Measurements from ENCODE around the gene LOXL1. TPM values are rescaled to one million over a fixed set of nuclear protein-coding genes. Genes with fewer than 3 reads are reported as not detected.

LOXL1 gene
- total and polyA plus RNA-seq, 10 of the 15 experiments (the other 5 are each of a cell fraction or from before 2014, with no cell fraction given) = 0.07 to 0.15 TPM; not detected in 8

- H3K4me2 ChIP-seq (ENCODE audit: control insufficient read depth, insufficient read depth) = no peak overlapping the region
- ChIA-PET RAD21 (ENCODE audit: unreplicated experiment) (no interaction called here), POLR2A (interaction anchor here (0.6 kb wide), 1 partner anchor 47 kb away, joined by 3 read pairs; no protein-coding TSS in a partner anchor), CTCF (interaction anchor here (1.1 to 8.8 kb wide), 2 partner anchors 11 to 30 kb away, joined by 3 to 116 read pairs; partner anchors contain the start of gene TBC1D21), SMC1A (ENCODE audit: uncharacterized antibody, unreplicated experiment) (no interaction called here)
- intact Hi-C loops (cut with micrococcal nuclease; ENCODE audit: unreplicated experiment) = no loop called here
- no peaks in the 10 kb centered on the region for H4K20me1 ChIP-seq (ENCODE audit: control insufficient read depth, insufficient read depth)
- H3K9me3 ChIP-seq (replicated peaks; ENCODE audit: control insufficient read depth, insufficient read depth, low read length) = no peaks in the 10 kb centered on the region
- FAIRE-seq (no peak), DNase-seq (ENCODE audit: low read depth, low spot score) (no peak), ATAC-seq (no peak)
- WGBS (ENCODE audit: insufficient coverage, insufficient replicate concordance, low lambda C conversion rate, missing lambda C conversion rate) = 44% methylated on average over 9 of the region's 9 CpGs
- no peaks in the 10 kb centered on the region for H3K4me1 ChIP-seq (ENCODE audit: control insufficient read depth, insufficient read depth, low read length)
- TF ChIP-seq RCOR1 (conservative IDR thresholded peaks at IDR 0.05; ENCODE audit: low read depth, low read length) (no peak), SRF (IDR thresholded peaks at IDR 0.05; ENCODE audit: low read depth in 2 of 2, low read length in 2 of 2) (no peak), EZH2 (IDR thresholded peaks at IDR 0.05; ENCODE audit: borderline replicate concordance, control insufficient read depth, low read depth, low read length) (no peak), ZNF274 (IDR thresholded peaks at IDR 0.05; ENCODE audit: insufficient read depth, insufficient read length) (no peak), YY1 (IDR thresholded peaks at IDR 0.05; ENCODE audit: low read depth, low read length) (no peak), SMAD5 (IDR thresholded peaks at IDR 0.05; ENCODE audit: low read depth) (no peak), CEBPB (IDR thresholded peaks at IDR 0.05; ENCODE audit: borderline replicate concordance in 1 of 2, low read depth in 2 of 2, low read length in 2 of 2) (no peak), NFYB (IDR thresholded peaks at IDR 0.05; ENCODE audit: insufficient read depth, low read depth, low read length) (no peak), ZNF24 (IDR thresholded peaks at IDR 0.05) (no peak), NR2C1 (IDR thresholded peaks at IDR 0.05) (no peak), RFX5 (IDR thresholded peaks at IDR 0.05; ENCODE audit: low read depth, low read length) (no peak)
- TF ChIP-seq, protein P1, sequence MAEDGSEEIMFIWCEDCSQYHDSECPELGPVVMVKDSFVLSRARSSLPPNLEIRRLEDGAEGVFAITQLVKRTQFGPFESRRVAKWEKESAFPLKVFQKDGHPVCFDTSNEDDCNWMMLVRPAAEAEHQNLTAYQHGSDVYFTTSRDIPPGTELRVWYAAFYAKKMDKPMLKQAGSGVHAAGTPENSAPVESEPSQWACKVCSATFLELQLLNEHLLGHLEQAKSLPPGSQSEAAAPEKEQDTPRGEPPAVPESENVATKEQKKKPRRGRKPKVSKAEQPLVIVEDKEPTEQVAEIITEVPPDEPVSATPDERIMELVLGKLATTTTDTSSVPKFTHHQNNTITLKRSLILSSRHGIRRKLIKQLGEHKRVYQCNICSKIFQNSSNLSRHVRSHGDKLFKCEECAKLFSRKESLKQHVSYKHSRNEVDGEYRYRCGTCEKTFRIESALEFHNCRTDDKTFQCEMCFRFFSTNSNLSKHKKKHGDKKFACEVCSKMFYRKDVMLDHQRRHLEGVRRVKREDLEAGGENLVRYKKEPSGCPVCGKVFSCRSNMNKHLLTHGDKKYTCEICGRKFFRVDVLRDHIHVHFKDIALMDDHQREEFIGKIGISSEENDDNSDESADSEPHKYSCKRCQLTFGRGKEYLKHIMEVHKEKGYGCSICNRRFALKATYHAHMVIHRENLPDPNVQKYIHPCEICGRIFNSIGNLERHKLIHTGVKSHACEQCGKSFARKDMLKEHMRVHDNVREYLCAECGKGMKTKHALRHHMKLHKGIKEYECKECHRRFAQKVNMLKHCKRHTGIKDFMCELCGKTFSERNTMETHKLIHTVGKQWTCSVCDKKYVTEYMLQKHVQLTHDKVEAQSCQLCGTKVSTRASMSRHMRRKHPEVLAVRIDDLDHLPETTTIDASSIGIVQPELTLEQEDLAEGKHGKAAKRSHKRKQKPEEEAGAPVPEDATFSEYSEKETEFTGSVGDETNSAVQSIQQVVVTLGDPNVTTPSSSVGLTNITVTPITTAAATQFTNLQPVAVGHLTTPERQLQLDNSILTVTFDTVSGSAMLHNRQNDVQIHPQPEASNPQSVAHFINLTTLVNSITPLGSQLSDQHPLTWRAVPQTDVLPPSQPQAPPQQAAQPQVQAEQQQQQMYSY (CRISPR knock-in tag; IDR thresholded peaks at IDR 0.05) = no peak
- TF ChIP-seq, protein P2, sequence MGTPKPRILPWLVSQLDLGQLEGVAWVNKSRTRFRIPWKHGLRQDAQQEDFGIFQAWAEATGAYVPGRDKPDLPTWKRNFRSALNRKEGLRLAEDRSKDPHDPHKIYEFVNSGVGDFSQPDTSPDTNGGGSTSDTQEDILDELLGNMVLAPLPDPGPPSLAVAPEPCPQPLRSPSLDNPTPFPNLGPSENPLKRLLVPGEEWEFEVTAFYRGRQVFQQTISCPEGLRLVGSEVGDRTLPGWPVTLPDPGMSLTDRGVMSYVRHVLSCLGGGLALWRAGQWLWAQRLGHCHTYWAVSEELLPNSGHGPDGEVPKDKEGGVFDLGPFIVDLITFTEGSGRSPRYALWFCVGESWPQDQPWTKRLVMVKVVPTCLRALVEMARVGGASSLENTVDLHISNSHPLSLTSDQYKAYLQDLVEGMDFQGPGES (IDR thresholded peaks at IDR 0.05) = no peak
- in situ Hi-C loops (cut with MboI) = no loop called here
- H3K36me3 ChIP-seq (ENCODE audit: control insufficient read depth in 2 of 2, insufficient read depth in 2 of 2, low read length in 1 of 2) = no peaks in the 10 kb centered on the region
- no peak overlapping the region for H3K27ac ChIP-seq (ENCODE audit: control insufficient read depth, insufficient read depth)
- BruUV-seq (replicated peaks) = no TSS peak
- H3K9ac ChIP-seq (ENCODE audit: control insufficient read depth, insufficient read depth, low read length) = no peak overlapping the region
- H3K4me3 ChIP-seq = no peak overlapping the region
- peaks cover 2 to 3% of the 10 kb centered on the region in 2 experiments; a peak in 2 of 4 replicates for H3K27me3 ChIP-seq (replicated peaks in 1 of 2; ENCODE audit: control insufficient read depth in 2 of 2, insufficient read depth in 2 of 2, low read length in 1 of 2)
- no peak overlapping the region for H2AFZ ChIP-seq (ENCODE audit: control insufficient read depth, low read depth, low read length)
- H3K79me2 ChIP-seq (ENCODE audit: control insufficient read depth, insufficient read depth, low read length) = no peaks in the 10 kb centered on the region
Observed at GRCh38 chr15:73904026-73904815, 22.0 kb upstream of the LOXL1 start.
